ENCODE results near the gene NHSL1.

The NHSL1 gene

DNA sequence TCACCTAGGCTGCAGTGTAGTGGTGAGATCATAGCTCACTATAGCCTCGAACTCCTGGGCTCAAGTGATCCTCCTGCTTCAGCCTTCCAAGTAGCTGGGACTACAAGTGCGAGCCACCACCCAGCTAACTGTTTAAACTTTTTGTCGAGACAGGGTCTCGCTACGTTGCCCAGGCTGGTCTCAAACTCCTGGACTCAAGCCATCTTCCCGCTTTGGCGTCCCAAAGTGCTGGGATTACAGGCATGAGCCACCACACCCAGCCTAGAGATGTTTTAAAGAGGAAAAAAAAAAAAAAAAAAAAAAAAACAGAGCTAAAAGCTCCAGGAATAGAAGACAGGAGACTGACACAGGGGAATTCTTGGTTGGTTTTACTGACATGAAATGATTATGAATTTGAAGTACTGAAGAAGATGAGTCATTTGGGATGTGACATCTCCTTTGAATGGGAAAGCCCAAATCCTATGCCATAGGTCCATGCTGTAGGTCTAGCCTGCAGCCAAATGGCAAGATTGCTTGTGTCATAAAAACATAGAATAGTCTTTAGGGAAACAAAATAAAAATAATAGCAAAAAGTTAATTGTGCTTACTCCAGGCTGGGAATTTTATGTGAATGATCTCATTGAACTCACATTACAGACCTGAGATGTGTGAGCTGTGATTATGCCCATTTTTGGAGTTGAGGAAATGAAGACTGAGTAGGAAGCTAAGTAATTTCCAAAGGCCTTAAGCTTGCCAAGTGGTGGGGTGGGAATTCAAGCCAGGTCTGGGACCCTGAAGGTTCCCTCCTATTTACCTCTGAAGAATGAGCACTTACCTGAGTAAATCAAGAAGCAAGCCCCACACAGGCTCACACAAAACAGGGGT is 24.3 kb upstream of the NHSL1 start:
- DNase-seq (ENCODE audit: low read depth), result no peak

DNA sequence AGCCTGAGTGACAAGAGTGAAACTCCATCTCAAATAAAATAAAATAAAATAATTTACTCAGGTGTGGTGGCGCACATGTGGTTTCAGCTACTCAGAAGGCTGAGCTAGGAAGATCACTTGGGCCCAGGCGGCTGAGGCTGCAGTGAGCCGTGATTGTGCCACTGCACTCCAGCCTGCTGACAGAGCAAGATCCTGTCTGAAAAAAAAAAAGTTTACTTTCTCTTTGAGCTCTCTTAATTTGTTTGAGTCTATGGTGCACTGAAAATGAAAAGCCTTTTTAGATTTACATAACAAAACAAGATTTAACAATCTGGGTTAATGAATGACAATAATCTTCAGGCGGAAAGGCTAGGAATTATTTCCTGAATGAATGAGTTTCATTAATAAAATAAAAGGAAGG is 23.3 kb upstream of the NHSL1 start:
- DNase-seq (ENCODE audit: low read depth), result no peak

DNA sequence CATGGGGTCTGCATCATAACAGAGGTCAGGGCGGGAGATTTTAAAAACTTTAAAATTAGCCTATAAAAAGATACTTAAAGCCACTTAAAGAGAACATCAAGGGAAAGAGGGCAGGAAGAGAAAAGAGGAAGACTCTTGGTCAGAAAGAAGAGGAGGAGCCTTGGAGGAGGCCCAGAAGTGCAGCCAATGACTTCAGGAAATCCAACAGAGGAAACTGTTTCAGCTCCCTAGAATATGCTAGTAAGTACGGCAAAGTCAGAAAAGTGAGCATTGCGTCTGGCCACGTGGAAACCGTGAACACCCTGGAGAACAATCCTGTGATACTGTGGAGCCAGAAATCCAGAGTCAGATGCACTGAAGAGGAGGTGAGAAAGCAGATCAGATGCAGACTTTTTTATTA is 22.5 kb upstream of the NHSL1 start:
- no peak for DNase-seq (ENCODE audit: low read depth)

DNA sequence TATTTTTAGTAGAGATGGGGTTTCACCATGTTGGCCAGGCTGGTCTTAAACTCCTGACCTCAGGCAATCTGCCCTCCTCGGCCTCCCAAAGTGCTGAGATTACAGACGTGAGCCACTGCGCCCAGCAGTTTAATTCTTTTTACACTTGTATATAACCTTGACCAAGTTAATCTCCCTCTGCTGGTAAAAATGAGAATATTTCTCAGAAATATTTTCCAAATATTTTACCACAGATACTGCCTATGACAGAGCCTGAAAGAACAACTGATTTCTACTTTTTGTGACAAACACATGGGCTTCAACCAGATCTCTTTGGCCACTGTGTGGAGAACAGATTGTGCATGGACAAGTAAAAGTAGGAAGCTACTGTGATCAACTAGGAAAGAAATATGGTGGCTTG is 21.2 kb upstream of the NHSL1 start:
- no peak for DNase-seq (ENCODE audit: low read depth)

DNA sequence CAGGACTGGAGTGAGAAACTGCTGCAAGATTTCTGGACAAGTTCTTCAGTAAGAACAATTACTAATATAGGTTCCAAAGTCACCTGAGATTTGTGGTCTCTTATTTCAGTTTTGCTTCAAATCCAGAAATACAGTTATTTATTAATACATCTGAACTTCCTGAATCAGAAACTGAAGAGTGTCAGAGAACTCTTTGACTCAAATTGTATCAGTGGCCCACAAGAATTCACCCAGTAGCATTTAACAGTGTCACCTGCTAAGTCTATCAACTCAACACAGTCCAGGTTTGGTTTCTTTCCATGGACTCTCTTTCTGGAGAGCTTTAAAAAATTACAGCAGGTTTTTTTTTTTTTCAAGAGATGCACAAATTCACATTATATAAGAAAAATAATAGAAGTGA is 18.8 kb upstream of the NHSL1 start:
- no peak for DNase-seq (ENCODE audit: low read depth)

DNA sequence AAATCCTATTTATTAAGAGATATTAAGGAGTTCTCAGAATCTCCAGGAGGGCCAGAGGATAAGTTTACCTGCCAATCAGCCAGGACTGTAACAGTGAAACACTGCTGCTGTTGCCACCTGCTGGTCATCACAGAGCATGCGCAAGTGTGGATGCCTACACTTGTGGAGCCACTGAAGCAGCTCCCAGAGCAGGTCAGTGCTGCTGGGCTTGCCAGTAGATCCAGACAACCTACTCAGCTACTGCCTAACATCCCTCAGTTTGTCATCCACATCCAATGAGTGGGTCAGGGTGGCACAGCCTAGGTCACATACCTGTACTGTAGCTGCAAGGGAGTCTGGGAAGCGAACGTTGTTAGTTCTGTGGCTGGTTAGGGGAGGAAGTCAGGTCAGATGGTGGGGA is 18.3 kb upstream of the NHSL1 start:
- DNase-seq (ENCODE audit: low read depth), result peak; percentile 40

DNA sequence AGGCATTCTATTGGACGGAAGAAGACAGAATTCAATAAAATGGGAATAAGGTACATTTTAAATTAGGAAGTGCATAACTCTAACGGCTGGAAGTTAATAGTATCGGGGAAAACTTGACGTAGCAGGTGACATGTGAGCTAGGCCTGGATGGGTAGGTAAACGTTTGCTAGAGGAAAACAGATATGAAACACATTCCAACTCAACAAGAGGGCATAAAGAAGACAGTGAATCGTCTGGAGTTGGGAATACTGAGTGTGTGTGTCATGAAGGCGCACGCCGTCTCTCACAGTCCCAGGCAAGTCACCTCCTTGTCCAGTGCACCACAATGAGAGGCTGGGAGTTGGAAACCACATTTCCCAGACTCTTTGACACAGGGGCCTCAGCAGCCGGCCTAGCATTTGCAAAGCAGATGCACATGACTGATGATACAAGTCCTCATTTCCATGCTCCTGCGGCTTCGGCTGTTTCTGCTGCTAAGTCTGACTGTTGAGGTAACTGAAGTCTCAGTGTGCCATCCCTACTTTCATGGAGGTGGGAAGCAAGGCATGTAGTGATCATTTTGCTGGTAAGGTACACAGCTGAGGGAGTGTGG is 16.5 kb upstream of the NHSL1 start:
- no peak for DNase-seq (ENCODE audit: low read depth)

DNA sequence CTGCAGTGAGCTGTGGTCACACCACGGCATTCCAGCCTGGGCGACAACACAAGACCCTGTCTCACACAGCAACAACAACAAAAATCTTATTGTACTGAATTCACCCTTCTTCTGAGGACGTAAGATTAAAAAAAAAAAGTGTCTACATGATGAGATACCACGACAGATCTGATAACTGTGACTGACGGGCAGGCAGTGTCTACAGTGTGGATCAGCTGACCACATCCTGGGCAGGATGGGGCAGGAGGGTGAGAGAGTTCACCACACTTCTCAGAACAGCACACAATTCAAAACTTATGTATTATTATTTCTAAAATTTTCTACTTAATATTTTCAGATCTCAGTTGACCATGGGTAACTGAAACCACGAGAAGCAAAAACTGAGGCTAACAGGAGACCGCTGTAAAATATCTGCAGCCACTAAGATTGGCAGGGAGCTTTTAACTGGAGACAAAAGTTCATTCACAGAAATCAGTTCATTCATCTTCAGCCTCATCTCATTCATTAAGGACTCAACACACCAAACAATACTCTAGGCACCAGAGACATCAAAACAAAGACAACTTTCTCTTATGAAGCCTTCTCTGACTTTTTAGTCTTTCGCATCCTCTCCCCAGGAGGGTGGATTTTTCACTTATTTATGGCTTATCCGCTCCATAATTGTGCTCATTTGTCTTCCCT is 15.7 kb upstream of the NHSL1 start:
- DNase-seq (ENCODE audit: low read depth), result no peak

DNA sequence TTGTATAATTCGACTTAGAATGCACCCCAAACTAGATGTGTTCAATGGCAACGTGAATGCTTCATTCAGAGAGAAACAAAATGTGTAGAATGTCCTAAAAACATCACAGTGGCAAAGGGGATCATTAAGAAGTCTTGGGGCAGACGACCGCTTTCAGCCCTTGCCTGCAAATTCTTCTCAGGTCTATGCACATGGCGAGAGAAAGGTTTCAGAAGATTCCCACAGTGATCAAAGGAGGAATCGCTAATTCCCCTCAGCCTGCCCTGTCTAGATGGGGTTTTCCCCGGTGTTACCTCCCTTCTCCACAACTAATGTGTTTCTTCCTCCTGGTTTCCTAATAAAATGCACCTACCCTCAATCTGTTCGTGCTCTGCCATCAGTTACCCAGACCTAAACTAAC is 13.3 kb upstream of the NHSL1 start:
- DNase-seq (ENCODE audit: low read depth), result no peak

DNA sequence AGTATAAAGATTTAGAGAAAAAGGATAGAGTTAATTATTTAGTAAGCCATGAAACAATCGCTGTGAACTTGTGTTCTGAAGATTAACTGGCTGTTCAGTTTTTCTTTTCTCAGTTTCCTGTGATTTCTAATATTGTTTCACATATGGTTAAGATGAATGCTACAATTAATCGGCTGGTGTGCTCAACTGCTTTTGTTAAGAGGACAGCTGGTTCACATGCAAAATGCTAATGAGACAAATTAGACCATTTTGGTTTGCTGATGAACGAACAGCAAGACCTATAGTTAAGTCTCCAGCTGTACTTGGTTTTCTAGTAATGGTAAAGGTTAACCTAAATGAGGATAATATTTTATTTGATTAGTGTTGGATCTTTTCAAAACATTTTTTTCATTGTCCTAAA is 10.8 kb upstream of the NHSL1 start:
- DNase-seq (ENCODE audit: low read depth), result no peak

DNA sequence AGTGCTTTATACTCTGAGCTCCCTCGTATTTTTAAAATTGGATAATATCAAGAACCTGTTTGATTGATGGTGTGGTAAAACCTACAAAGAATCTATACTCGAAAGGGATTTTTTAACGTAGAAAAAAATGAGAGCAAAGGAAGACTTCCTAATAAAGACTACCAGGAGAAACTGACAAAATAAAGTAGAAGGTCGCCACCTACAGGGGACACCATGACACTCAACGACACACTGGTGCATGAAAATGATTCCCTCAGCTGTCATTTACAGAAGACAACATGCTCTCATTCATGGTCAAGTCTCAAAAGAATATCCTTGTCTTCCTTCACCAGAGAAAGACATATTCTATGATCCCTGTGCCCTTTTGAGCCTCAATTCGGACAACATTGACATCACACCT is 10.1 kb upstream of the NHSL1 start:
- DNase-seq (ENCODE audit: low read depth), result peak; percentile 15

DNA sequence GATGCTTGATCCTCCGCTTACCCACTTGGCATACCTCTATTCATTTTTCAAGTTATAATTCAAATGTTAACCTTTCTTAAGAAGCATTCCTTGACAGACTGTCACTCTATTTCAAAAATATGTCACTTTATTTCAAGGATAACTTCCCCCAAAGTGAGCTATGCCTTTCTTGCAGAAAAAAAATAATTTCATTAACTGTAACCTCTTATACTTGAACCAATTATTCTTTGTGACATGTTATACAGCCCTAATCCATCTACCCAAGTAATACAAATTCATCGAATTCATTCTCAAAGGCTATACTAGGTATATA is 9.3 kb upstream of the NHSL1 start:
- DNase-seq (ENCODE audit: low read depth), result no peak

DNA sequence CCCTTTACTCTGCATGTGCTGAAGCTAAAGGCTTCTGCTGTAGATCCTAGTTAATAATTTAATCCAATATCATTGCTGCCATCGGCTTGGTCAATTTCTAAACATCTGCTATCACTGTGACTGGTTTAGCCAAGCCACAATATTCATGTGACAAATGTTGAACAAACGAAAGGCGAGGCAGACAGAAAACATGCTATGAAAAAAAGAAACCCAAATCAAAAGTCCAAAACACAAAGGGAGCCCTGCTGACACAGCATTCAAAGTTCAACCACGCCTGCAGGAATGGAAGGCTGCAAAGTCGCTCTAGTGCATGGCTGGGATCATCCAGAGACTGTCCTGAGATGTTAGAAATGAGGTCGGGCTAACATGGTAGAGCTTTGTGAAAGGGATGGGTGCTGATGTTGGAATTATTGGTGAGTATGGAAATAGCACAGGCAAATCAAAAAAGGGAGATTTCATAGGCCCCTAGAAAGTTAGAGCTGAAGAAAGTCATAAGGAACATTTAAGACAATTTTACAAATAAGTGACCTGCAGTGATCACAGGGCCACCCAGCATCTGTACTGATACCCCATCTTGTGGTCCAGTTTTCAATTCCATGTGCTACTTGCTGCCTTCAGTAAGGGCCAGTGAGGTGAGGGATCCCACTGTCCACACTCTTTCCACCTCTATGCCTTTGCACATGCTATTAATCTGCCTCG is 8.8 kb upstream of the NHSL1 start:
- DNase-seq (ENCODE audit: low read depth), result no peak

DNA sequence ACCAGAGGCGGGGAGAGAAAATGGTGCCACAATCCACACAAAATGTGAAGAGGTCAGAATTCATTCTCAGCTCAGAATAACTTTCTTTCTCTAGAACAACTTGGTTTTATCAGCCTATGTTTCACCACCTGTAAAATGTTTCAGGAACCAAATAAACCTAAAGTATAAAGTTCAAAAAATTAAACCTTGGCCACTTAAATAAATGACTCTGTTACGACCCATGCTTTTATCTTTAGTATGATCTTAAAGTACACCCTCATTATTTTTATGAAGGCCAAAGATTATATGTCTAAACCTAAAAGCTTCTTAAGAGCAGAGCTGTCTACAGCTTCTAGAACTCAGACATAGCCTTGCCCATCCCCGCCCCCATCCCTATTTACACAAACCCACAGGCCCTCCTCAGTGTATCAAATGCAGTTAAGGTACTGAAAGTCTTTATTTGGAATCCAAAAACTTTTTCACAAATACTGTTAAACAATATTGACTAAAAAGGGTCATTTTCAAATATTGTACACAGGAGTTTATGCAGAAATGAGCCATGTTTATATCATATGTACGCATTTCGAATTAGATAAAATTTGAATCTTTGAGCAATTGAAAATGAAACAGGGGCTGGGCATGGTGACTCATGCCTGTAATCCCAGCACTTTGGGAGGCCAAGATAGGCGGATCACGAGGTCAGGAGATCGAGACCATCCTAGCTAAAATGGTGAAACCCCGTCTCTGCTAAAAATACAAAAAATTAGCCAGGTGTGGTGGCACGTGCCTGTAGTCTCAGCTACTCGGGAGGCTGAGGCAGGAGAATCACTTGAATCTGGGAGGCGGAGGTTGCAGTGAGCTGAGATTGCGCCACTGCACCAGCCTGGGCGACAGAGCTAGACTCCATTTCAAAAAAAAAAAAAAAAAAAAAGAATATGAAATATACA is 5.7 kb upstream of the NHSL1 start:
- DNase-seq (ENCODE audit: low read depth), result no peak

DNA sequence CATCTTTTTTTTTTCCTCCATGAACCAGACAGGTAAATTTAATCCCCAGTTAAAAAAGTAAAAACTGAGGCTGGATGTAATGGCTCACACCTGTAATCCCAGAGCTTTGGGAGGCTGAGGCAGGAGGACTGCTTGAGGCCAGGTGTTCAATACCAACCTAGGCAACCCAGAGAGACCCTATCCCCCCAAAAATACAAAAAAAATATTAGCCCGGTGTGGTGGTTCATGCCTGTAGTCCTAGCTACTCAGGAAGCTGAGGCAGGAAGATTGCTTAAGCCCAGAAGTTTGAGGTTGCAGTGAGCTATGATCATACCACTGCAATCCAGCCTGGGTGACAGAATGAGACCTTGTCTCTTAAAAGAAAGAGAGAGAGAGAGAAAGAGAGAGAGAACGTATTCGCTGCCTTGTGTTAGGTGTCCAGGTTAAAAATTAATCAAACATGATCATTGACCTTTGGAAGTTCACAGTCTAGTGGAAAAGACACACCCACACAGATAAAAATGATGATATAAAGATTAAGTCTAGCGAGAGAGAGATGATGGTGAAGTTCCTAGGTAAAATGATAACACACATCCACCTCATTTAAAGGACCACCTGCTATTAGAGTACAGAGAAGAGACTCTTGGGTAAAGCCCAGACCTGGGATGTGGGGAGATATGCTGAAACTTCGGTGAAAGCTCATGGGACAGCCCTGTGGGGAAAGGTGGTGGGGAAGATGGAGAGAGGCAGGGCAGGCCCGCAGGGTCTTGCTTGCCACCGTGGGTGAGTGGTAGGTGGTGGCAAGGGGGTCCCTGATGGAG is 4.8 kb upstream of the NHSL1 start:
- no peak for DNase-seq (ENCODE audit: low read depth)

DNA sequence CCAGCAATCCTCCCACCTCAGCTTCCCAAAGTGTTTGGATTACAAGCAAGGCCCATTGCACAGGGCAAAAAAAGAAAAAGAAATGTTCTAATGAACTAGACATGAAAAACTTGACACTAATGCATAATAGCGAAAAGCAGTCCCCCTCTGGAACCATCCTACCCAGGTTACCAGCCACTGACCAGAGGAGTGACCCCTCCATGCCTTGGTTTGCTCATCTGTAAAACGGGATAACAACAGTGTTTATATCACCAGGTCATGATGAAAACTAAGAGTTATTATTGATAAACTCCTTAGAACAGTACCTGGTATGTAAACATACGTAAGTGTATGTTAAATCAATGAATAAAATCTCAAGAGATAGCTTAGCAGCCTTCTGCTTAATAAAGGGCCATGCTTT is 3.3 kb upstream of the NHSL1 start:
- no peak for DNase-seq (ENCODE audit: low read depth)

DNA sequence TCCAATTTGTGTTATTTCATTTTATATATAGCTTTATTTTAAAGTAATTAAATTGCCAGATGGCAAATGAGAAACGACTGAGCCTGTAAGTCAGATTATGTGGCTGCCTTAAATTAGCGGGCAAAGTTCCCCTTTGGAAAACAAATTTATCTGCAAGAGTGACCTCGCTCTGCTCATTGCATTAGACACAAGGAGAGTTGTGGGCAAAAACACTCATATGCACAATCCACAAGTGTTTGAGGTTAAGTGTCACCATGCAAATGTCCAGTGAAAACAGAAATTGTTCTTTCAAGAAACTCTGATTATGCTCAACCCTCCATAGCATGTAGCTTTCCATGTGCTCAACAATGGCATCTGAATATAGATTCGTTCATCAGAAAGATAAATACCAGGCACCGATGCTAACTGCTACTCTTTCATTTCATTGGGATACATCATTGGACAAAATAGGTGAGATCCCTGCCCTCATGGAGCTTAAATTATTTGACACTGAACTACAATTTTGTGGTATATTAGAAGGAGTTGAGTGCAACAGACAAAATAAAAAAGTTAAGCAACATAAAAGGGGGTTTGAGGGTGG is 1.7 kb upstream of the NHSL1 start:
- DNase-seq (ENCODE audit: low read depth), result no peak

DNA sequence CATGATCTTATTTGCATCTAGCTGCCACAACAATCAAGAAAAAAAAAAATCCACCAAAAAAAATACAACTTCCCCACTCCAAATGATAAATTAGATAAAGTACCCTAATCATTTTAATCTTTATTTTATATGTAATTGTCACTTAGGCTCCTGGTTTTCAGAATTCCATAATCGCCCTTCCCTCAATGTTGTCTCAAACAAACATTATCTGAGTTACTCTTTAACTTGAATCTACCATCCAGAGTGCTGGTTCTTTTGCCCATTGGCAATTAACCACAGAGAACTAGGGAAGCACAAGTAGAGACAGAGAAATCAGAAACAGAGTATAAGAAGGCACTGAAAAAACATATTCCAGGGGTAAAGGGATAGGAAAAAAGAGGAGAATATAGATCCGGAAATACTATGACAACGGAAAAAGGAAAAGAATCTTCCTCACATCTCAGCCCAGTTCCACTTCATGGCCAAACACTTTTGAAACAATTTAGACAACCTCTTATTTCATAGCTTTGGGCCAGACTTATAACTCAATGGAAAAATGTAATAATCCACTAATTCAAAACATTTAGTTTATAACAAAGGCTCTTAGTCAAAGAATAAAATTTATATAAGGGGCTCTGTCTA is 861 bp upstream of the NHSL1 start:
- DNase-seq (ENCODE audit: low read depth), result no peak

DNA sequence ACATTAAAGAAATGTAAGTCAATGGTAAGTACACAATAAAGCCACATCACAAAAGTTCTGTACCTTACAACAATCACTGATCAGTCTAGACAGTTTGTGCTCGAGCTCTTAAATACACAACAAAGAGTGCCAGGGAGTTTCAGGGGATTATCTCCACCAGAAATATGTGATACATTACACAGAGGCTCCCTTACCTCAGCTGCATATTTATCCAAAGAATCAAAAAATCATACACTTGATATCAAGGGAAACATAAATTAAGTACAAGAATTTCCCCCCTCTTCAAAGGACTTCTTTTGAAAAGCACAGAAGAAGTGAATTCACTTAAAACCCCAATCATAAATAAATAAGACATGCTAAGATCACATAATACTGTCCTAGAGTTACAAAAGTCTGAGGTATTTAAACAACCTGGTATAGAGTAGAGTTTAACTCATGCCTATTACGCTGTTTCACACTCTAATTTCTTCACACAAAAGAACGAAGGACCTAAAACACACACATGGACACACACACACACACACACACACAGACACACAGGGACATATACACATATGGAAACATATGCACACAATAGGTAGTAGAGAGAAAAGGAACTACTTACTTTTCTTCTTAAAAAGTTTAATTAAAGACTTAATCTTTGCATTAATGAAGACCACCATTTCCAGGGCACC is 528 bp downstream of the NHSL1 start:
- no peak for DNase-seq (ENCODE audit: low read depth)

DNA sequence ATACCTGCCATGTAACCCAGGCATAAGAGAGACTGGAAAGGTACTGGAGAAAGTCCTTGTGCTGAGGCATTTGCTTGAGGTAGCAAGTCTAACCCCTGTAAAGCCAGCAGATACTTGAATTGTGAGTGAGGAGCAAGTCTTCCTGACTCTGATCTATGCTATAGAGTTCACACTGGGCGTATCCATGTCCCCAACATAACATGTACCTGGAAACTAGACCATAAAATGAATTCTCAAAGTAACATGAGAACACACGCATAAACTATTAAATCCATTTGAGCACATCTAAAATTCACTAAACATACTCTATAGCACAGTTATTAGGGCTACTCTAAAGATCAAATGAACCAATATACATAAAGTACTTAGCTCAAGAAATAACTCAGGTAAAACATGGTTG is 2.0 kb downstream of the NHSL1 start:
- no peak for DNase-seq (ENCODE audit: low read depth)

Measured in stimulated activated CD8-positive, alpha-beta memory T cell treated with anti-CD3 and anti-CD28 coated beads, Interleukin-12 subunit alpha, Interleukin-12 subunit beta, amount 100 ng/mL, for 1 hour (primary cell).